Heart left ventricle (tissue), 16 donors: ENCODE measurements around the gene JPH3. TPM values are rescaled to one million over a fixed set of nuclear protein-coding genes. Genes with fewer than 3 reads are reported as not detected.

ENCODE experiments used
- ATAC-seq, 4 donors: fragments of 200-7000 bp; cut with Tn5 transposase; one replicate each; pipeline ENCODE4 v1.9.1; 2020 to 2022; ENCODE audit warnings: moderate library complexity in 4 of 4, mild to moderate bottlenecking in 3 of 4, moderate number of reproducible peaks in 1 of 4
- DNase-seq, 5 donors: peaks; one replicate each; pipeline ENCODE4 v3.0.0-alpha.2; 2020
- H3K27ac ChIP-seq, 12 donors: fragments of 200-600 bp; sonication (generic) in 4 of 12; one replicate each; pipeline versions ENCODE4 v1.5.0 to v1.8.0; 2016 to 2022; ENCODE audit warnings: mild to moderate bottlenecking in 2 of 12
- H3K27me3 ChIP-seq, 9 donors: fragments of 200-600 bp; sonication (generic) in 2 of 9; one replicate each; pipeline versions ENCODE4 v1.5.1 to v1.8.0; 2016 to 2022; ENCODE audit warnings: mild to moderate bottlenecking in 3 of 9
- H3K36me3 ChIP-seq, 9 donors: fragments of 200-600 bp; sonication (generic) in 2 of 9; one replicate each; pipeline versions ENCODE4 v1.5.0 to v1.8.0; 2018 to 2022; ENCODE audit warnings: mild to moderate bottlenecking in 2 of 9
- H3K4me1 ChIP-seq, 12 donors: fragments of 200-600 bp; sonication (generic) in 4 of 12; one replicate each; pipeline versions ENCODE4 v1.5.0 to v1.8.0; 2016 to 2022; ENCODE audit warnings: mild to moderate bottlenecking in 3 of 12
- H3K4me3 ChIP-seq, 12 donors: fragments of 200-600 bp; sonication (generic) in 4 of 12; one replicate each; pipeline versions ENCODE4 v1.5.0 to v1.8.0; 2017 to 2022; ENCODE audit warnings: mild to moderate bottlenecking in 9 of 12, moderate library complexity in 4 of 12
- H3K9me3 ChIP-seq, 12 donors: fragments of 200-600 bp; sonication (generic) in 4 of 12; one replicate each; pipeline versions ENCODE4 v1.5.0 to v1.8.0; 2016 to 2022; ENCODE audit warnings: mild to moderate bottlenecking in 1 of 12
- POLR2A ChIP-seq, 2 donors: fragments of 450-650 bp; IDR thresholded peaks; one replicate each; pipeline ENCODE4 v1.6.1; 2017; ENCODE audit warnings: antibody characterized with exemption in 2 of 2, mild to moderate bottlenecking in 2 of 2, moderate library complexity in 2 of 2
- WGBS, 4 donors: extraction: QIAGEN DNeasy Blood & Tissue Kit in 2 of 4; methylation state at CpG; one replicate each; pipeline versions ENCODE4 v1.1.5 to v1.1.7; 2013 to 2018; 5-methylcytosine and 5-hydroxymethylcytosine counted together
- intact Hi-C, 10 donors: fragments of 100-400 bp; cut with DNase I; formaldehyde crosslinking; loops; one replicate each; pipeline versions ENCODE4 v1.11.1 to v1.14.2; 2022
- polyA plus RNA-seq, 2 donors: library from polyadenylated mRNA; stranded (reverse); fragments of 200-250 nt; gene quantifications; one replicate each; pipeline ENCODE4 v1.2.3, GENCODE V29; 2013
- total RNA-seq, 9 donors: library from RNA; depleted of rRNA in 2 of 9; stranded (reverse); fragments of >200 nt in 2 of 9; fragmentation: NEBNext Ultra II Directional in 3 of 9; extraction: Animal tissue kit (Norgen Biotek cat#: 25700) in 3 of 9; gene quantifications; one replicate each; pipeline versions ENCODE4 v1.1.0 to v1.2.4, GENCODE V29; 2016 to 2023
- TF ChIP-seq, protein P1 (sequence below), 12 donors: fragments of 200-600 bp; sonication (generic) in 4 of 12; IDR thresholded peaks; one replicate each; pipeline versions ENCODE4 v1.5.0 to v1.8.0; 2018 to 2022; ENCODE audit warnings: antibody characterized with exemption in 12 of 12, mild to moderate bottlenecking in 5 of 12
- donor health status: ischemic (EF 13 %, LVEDD 7.1; RV severe dilation, severe dysfunction).
- donor health status: healthy with polysubstance abuse.
- donor health status: DM: no; HTN: yes; CAD: no.
- donor health status: DM: no; HTN: no; CAD: no.
- donor health status: ischemic (EF 25% LVEDD 6.9; RV normal size, moderate dysfunction).
- donor health status: ischemic (EF 25% LVEDD 5.7; RV mildly dilated, moderate dysfunction).
- donor health status: healthy.
- donor health status: DM: yes; HTN: yes; CAD: no.
- donor health status: ischemic (EF 35%, LVEDD 5.7; RV mildly dilated, moderate dysfunction).
- donor health status: nonischemic (EF 11% LVEDD 7.7; RV severe dilation, severe dysfunction).
- donor health status: DM: yes; HTN: yes; CAD: no.
- donor health status: PGD.
- donor health status: ischemic (EF 29% LVEDD 5.4; RV normal size, mild dysfunction).
- donor health status: nonischemic (EF 23%, LVEDD 6.1; RV moderate dilation, normal function).

JPH3 gene
- total and polyA plus RNA-seq, 11 donors, result 0.03 to 0.58 (median 0.21) TPM; not detected in 7

DNA sequence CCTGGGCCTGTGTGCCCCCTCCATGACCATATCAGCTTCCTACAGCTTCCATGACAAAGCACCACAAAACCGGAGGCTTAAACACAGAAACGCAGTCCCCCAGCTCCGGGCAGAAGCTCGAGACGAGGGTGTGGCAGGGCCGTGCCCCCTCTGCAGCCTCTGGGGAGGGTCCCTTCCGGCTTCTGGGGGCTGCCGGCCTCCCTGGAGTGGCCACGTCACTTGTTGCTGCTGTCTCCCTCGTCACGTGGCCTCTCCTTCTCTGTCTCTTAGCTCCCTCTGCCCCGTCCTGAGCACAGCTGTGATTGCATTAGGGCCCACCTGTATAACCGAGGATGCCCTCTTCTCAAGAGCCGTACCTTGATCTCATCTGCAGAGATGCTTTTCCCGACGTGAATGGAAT lies 64.6 kb downstream of the JPH3 start:
- Histone ChIP-seq H3K9me3 (no peaks in the 10 kb centered on the region), H3K36me3 (no peaks in the 10 kb centered on the region), H3K4me3 (no peak overlapping the region), H3K4me1 (no peaks in the 10 kb centered on the region), H3K27me3 (peaks cover 0 to 14% (median 0%) of the 10 kb centered on the region in 9 donors), H3K27ac (no peak overlapping the region)
- intact Hi-C loops, result no loop called here
- 66 to 76% (median 71%) methylated on average over 13 to 16 of the region's 16 CpGs for WGBS, 4 donors
- TF ChIP-seq, protein P1, sequence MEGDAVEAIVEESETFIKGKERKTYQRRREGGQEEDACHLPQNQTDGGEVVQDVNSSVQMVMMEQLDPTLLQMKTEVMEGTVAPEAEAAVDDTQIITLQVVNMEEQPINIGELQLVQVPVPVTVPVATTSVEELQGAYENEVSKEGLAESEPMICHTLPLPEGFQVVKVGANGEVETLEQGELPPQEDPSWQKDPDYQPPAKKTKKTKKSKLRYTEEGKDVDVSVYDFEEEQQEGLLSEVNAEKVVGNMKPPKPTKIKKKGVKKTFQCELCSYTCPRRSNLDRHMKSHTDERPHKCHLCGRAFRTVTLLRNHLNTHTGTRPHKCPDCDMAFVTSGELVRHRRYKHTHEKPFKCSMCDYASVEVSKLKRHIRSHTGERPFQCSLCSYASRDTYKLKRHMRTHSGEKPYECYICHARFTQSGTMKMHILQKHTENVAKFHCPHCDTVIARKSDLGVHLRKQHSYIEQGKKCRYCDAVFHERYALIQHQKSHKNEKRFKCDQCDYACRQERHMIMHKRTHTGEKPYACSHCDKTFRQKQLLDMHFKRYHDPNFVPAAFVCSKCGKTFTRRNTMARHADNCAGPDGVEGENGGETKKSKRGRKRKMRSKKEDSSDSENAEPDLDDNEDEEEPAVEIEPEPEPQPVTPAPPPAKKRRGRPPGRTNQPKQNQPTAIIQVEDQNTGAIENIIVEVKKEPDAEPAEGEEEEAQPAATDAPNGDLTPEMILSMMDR (IDR thresholded peaks at IDR 0.05), result no peak
- TF ChIP-seq POLR2A (IDR thresholded peaks at IDR 0.05), result no peak
- ATAC-seq, result no peak
- DNase-seq, result no peak

DNA sequence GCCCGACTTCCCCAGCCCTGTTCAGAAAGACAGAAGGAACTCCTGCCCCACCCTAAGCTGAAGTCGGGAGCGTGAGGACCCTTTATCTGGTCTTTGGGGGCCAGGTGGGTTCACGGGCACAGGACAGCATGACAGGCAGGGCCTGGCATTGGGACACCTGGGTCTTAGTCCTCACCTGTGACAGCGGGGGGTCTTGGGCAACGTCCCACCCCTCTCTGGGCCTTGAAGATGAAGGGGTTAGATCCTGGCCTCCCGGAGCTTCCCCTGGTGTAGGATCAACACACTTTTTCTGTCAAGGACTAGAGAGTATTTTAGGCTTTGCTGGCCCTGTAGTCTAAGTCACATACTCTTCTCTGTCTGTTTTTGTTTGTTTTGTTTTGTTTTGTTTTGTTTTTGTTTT lies 65.1 kb downstream of the JPH3 start:
- TF ChIP-seq, protein P1 (IDR thresholded peaks at IDR 0.05), result no peak
- no peak for TF ChIP-seq POLR2A (IDR thresholded peaks at IDR 0.05)
- WGBS, 4 donors, result 73 to 80% (median 75%) methylated on average over 7 of the region's 7 CpGs
- Histone ChIP-seq H3K4me3 (no peak overlapping the region), H3K27me3 (peaks cover 0 to 18% (median 0%) of the 10 kb centered on the region in 9 donors), H3K27ac (no peak overlapping the region), H3K4me1 (no peaks in the 10 kb centered on the region), H3K9me3 (no peaks in the 10 kb centered on the region), H3K36me3 (no peaks in the 10 kb centered on the region)
- intact Hi-C loops, result no loop called here
- ATAC-seq (no peak), DNase-seq (no peak)

DNA sequence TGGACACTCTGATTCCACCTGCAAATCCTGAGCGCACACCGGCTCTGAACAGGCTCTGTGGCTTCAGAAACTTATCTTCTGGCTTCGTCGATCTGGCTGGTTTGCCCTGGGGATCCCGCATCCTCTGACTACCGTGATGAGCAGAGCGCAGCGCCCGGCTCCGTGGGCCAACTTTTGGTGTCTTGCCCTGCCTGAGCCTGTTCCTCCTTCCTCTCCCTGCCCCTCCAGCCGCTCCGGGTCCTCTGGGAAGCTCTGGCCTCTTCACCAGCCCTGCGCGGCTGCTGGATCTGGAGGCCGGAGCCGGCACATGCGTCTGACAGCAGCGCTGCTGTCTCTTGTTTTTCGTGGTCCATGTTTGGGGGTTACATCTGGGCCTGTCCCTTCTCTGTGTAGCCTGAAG lies 65.6 kb downstream of the JPH3 start:
- TF ChIP-seq POLR2A (IDR thresholded peaks at IDR 0.05), result no peak
- TF ChIP-seq, protein P1 (IDR thresholded peaks at IDR 0.05), result no peak
- Histone ChIP-seq H3K27ac (no peak overlapping the region), H3K27me3 (peaks cover 0 to 18% (median 0%) of the 10 kb centered on the region in 9 donors), H3K4me3 (no peak overlapping the region), H3K36me3 (no peaks in the 10 kb centered on the region), H3K4me1 (no peaks in the 10 kb centered on the region), H3K9me3 (no peaks in the 10 kb centered on the region)
- intact Hi-C loops, result no loop called here
- no peak for ATAC-seq
- DNase-seq, result no peak
- WGBS, 4 donors, result 84 to 87% (median 85%) methylated on average over 19 of the region's 19 CpGs

DNA sequence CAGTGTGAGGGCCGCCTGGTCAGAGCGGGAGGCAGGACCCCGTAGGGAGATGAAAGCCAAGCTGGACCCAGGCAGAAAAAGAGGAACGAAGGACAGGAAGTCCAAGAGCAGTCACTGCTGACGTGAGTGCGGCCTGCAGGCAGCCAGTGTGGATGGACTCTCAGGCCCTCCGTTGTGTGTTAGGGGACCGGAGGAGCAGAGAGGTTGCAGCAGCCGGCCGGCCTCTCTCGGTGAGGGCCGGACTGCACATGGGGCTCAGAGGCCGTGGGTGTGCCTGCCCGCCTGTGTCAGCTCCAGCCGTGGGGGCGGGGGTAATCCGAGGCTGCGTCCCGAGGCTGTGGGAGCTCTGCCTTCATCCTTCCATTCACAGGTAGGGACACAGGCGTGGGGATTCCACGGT lies 67.4 kb downstream of the JPH3 start:
- WGBS, 4 donors, result 69 to 78% (median 72%) methylated on average over 13 to 21 of the region's 21 CpGs
- ATAC-seq (no peak), DNase-seq (no peak)
- no peak for TF ChIP-seq POLR2A (IDR thresholded peaks at IDR 0.05)
- TF ChIP-seq, protein P1 (IDR thresholded peaks at IDR 0.05), result no peak
- intact Hi-C loops, result no loop called here
- Histone ChIP-seq H3K4me1 (no peaks in the 10 kb centered on the region), H3K36me3 (no peaks in the 10 kb centered on the region), H3K27me3 (peaks cover 0 to 18% (median 0%) of the 10 kb centered on the region in 9 donors), H3K27ac (no peak overlapping the region), H3K9me3 (no peaks in the 10 kb centered on the region), H3K4me3 (no peak overlapping the region)
